HepG2 (cell line): ENCODE data around the gene CGNL1. TPM values are rescaled to one million over a fixed set of nuclear protein-coding genes. Genes with fewer than 3 reads are reported as not detected.

Source experiments
- ATAC-seq: fragments of 200-7000 bp; cut with Tn5 transposase; 3 replicates; pipeline ENCODE4 v1.9.1; 2020; ENCODE audit warnings: mild to moderate bottlenecking, moderate library complexity
- BruUV-seq: library from RNA; stranded (reverse); fragments of 400-500 nt; replicated peaks from 2 replicates; lab custom pipeline; 2021; lab: Mats Ljungman, UMichigan
- CTCF ChIA-PET: fragments of 300-600 bp; formaldehyde crosslinking; extraction: SDS; loops from one replicate; lab custom pipeline; 2021; ENCODE audit warnings: low total read pairs, inconsistent platforms, low intra/inter-chr PET ratio; lab: Yijun Ruan, JAX
- POLR2A ChIA-PET: fragments of 350-600 bp; sonication (Branson Sonifier 250); formaldehyde crosslinking; loops from one replicate; lab custom pipeline; 2020; ENCODE audit warnings: antibody characterized with exemption, inconsistent platforms; lab: Yijun Ruan, JAX
- DNase-seq: peaks from one replicate; pipeline ENCODE4 v3.0.0-alpha.2; 2015; ENCODE audit warnings: low spot score
- FAIRE-seq: peaks from 3 replicates; lab custom pipeline; 2011; peaks lifted over from hg19 to GRCh38; lab: Jason Lieb, UNC
- H2AFZ ChIP-seq: one replicate; pipeline ENCODE4 v1.6.1; 2011; ENCODE audit warnings: low read length, inconsistent platforms
- H3K27ac ChIP-seq: fragments of 300-600 bp; 3 replicates; pipeline ENCODE4 v1.8.0; 2011; ENCODE audit warnings: mixed run types, mild to moderate bottlenecking, mixed read lengths, low read length, inconsistent platforms; ENCODE audit not compliant: insufficient read depth; ENCODE audit errors: extremely low read length
- H3K27me3 ChIP-seq, 2 experiments: fragments of 200-600 bp in 1 of 2; 2 replicates in 1 of 2; 3 replicates in 1 of 2; pipeline versions ENCODE4 v1.6.0 to v1.8.0; 2011; ENCODE audit warnings: low read length in 2 of 2, mild to moderate bottlenecking in 2 of 2, moderate library complexity in 2 of 2, inconsistent platforms in 1 of 2; ENCODE audit not compliant: insufficient read depth in 2 of 2, control insufficient read depth in 1 of 2
- H3K36me3 ChIP-seq, 2 experiments: fragments of 200-600 bp in 1 of 2; replicated peaks in 1 of 2; 2 replicates in 1 of 2; 3 replicates in 1 of 2; pipeline versions ENCODE4 v1.5.1 to v1.8.0; 2011; ENCODE audit warnings: low read length in 2 of 2, inconsistent platforms in 1 of 2; ENCODE audit not compliant: insufficient read depth in 2 of 2, control insufficient read depth in 1 of 2
- H3K4me1 ChIP-seq: 2 replicates; pipeline ENCODE4 v1.5.1; 2012; ENCODE audit warnings: low read length, inconsistent platforms; ENCODE audit not compliant: insufficient read depth
- H3K4me2 ChIP-seq: 2 replicates; pipeline ENCODE4 v1.6.0; 2011; ENCODE audit warnings: low read depth, low read length, inconsistent platforms
- H3K4me3 ChIP-seq, 3 experiments: fragments of 200-600 bp in 1 of 3; sonication (generic), shearing (Covaris generic) in 1 of 3; replicated peaks in 1 of 3; 2 replicates each; pipeline ENCODE4 v1.5.1; 2011 to 2016; ENCODE audit warnings: low read length in 3 of 3, inconsistent platforms in 2 of 3, low read depth in 2 of 3, mild to moderate bottlenecking in 2 of 3, control low read depth in 1 of 3, mixed read lengths in 1 of 3; ENCODE audit not compliant: insufficient read depth in 1 of 3
- H3K79me2 ChIP-seq: one replicate; pipeline ENCODE4 v1.6.1; 2011; ENCODE audit warnings: low read length, inconsistent platforms; ENCODE audit not compliant: insufficient read depth
- H3K9ac ChIP-seq: 2 replicates; pipeline ENCODE4 v1.6.0; 2011; ENCODE audit warnings: mild to moderate bottlenecking, low read depth, low read length, inconsistent platforms; ENCODE audit not compliant: insufficient read depth
- H3K9me3 ChIP-seq: 2 replicates; pipeline ENCODE4 v1.5.1; 2012; ENCODE audit warnings: mild to moderate bottlenecking, low read length
- H4K20me1 ChIP-seq: 2 replicates; pipeline ENCODE4 v1.6.0; 2011; ENCODE audit warnings: inconsistent platforms, mild to moderate bottlenecking, low read length, moderate library complexity; ENCODE audit not compliant: insufficient read depth
- CHD4 ChIP-seq: fragments of 200-600 bp; sonication (generic); IDR thresholded peaks from 2 replicates; pipeline ENCODE4 v1.7.0; 2017; ENCODE audit warnings: mild to moderate bottlenecking, low read length, borderline replicate concordance
- ETV6 ChIP-seq: sonication (generic); formaldehyde crosslinking; conservative IDR thresholded peaks from 2 replicates; pipeline ENCODE4 v1.4.0; 2020; ENCODE audit warnings: missing genetic modification reagents
- GABPB1 ChIP-seq: IDR thresholded peaks from 2 replicates; pipeline ENCODE4 v1.6.1; 2016; ENCODE audit warnings: mild to moderate bottlenecking, missing genetic modification reagents, moderate library complexity, missing compliant biosample characterization
- HMG20B ChIP-seq: conservative IDR thresholded peaks from 2 replicates; pipeline ENCODE4 v1.6.1; 2016; ENCODE audit warnings: missing genetic modification reagents, missing compliant biosample characterization
- HNRNPLL ChIP-seq: fragments of 200-400 bp; formaldehyde crosslinking; IDR thresholded peaks from 2 replicates; pipeline ENCODE4 v1.6.1; 2017; ENCODE audit warnings: mild to moderate bottlenecking, low read depth, low read length; ENCODE audit not compliant: poor library complexity, severe bottlenecking
- ISL2 ChIP-seq: sonication (generic); formaldehyde crosslinking; IDR thresholded peaks from 2 replicates; pipeline ENCODE4 v1.5.0; 2020; ENCODE audit warnings: missing genetic modification reagents
- MXD4 ChIP-seq: IDR thresholded peaks from 2 replicates; pipeline ENCODE4 v1.6.1; 2016; ENCODE audit warnings: mild to moderate bottlenecking, missing biosample characterization, missing genetic modification reagents
- NR1H2 ChIP-seq: sonication (generic); formaldehyde crosslinking; IDR thresholded peaks from 2 replicates; pipeline ENCODE4 v1.8.1; 2022; ENCODE audit warnings: low read depth, missing genetic modification reagents, borderline replicate concordance
- POLR2AphosphoS5 ChIP-seq: IDR thresholded peaks from 2 replicates; pipeline ENCODE4 v1.6.1; 2012; ENCODE audit warnings: low read depth, low read length
- REL ChIP-seq: sonication (generic); formaldehyde crosslinking; conservative IDR thresholded peaks from 2 replicates; pipeline ENCODE4 v1.8.0; 2022; ENCODE audit warnings: mild to moderate bottlenecking, missing genetic modification reagents, moderate library complexity
- SP4 ChIP-seq: sonication (generic); formaldehyde crosslinking; IDR thresholded peaks from 2 replicates; pipeline ENCODE4 v1.8.1; 2023; ENCODE audit warnings: mild to moderate bottlenecking, missing genetic modification reagents
- TRIM24 ChIP-seq: sonication (generic); formaldehyde crosslinking; IDR thresholded peaks from 2 replicates; pipeline ENCODE4 v1.8.0; 2022; ENCODE audit warnings: mild to moderate bottlenecking, missing genetic modification reagents
- ZNF20 ChIP-seq: sonication (generic); formaldehyde crosslinking; IDR thresholded peaks from 2 replicates; pipeline ENCODE4 v1.4.0; 2020; ENCODE audit warnings: mild to moderate bottlenecking, moderate library complexity, missing genetic modification reagents
- ZNF589 ChIP-seq: sonication (generic); formaldehyde crosslinking; conservative IDR thresholded peaks from 2 replicates; pipeline ENCODE4 v1.8.0; 2022; ENCODE audit warnings: mild to moderate bottlenecking, moderate library complexity, missing genetic modification reagents
- WGBS: methylation state at CpG from one replicate; pipeline ENCODE4 v1.1.6; 2017; ENCODE audit warnings: low lambda C conversion rate; 5-methylcytosine and 5-hydroxymethylcytosine counted together
- in situ Hi-C: cut with HindIII; loops from 2 replicates; pipeline ENCODE4 v1.10.0; 2017; ENCODE audit warnings: low pct_unique_long_range_greater_than_20kb; ENCODE audit not compliant: extremely low pct_ligation_motif_present
- intact Hi-C: fragments of 100-400 bp; cut with micrococcal nuclease; formaldehyde crosslinking; loops from one replicate; pipeline ENCODE4 v1.10.0; 2022; ENCODE audit not compliant: unreplicated experiment
- polyA plus RNA-seq, 8 experiments: library from polyadenylated mRNA; depleted of rRNA in 3 of 8; stranded (reverse) in 7 of 8; unstranded in 1 of 8; fragments of >200 nt; fragmentation: Illumina TruSeq in 4 of 8; extraction: Trizol in 4 of 8; gene quantifications; 2 replicates each; pipeline versions ENCODE4 v1.2.1 to v1.2.3, GENCODE V29; 2011 to 2016; ENCODE audit warnings: low read depth in 4 of 8, missing spikeins in 1 of 8, mixed read lengths in 1 of 8; ENCODE audit not compliant: insufficient read depth in 1 of 8
- total RNA-seq, 5 experiments: library from RNA; depleted of rRNA; stranded (reverse); fragments of >200 nt; fragmentation: Illumina TruSeq; extraction: Trizol; gene quantifications; 2 replicates each; pipeline ENCODE4 v1.2.3, GENCODE V29; 2016; ENCODE audit warnings: low read depth in 1 of 5
- TF ChIP-seq, protein P1 (sequence below): sonication (generic); formaldehyde crosslinking; conservative IDR thresholded peaks from 2 replicates; pipeline ENCODE4 v1.4.0; 2020; ENCODE audit warnings: missing genetic modification reagents
- TF ChIP-seq, protein P2 (sequence below): sonication (generic); formaldehyde crosslinking; IDR thresholded peaks from 2 replicates; pipeline ENCODE4 v1.4.0; 2020; ENCODE audit warnings: missing genetic modification reagents
- TF ChIP-seq, protein P3 (sequence below): sonication (generic); formaldehyde crosslinking; IDR thresholded peaks from 2 replicates; pipeline ENCODE4 v1.5.0; 2020; ENCODE audit warnings: missing genetic modification reagents

CGNL1 gene
- total and polyA plus RNA-seq, 2 of the 13 experiments (the other 11 are each of a cell fraction or from before 2014, with no cell fraction given): 5.6 to 15.6 TPM

DNA sequence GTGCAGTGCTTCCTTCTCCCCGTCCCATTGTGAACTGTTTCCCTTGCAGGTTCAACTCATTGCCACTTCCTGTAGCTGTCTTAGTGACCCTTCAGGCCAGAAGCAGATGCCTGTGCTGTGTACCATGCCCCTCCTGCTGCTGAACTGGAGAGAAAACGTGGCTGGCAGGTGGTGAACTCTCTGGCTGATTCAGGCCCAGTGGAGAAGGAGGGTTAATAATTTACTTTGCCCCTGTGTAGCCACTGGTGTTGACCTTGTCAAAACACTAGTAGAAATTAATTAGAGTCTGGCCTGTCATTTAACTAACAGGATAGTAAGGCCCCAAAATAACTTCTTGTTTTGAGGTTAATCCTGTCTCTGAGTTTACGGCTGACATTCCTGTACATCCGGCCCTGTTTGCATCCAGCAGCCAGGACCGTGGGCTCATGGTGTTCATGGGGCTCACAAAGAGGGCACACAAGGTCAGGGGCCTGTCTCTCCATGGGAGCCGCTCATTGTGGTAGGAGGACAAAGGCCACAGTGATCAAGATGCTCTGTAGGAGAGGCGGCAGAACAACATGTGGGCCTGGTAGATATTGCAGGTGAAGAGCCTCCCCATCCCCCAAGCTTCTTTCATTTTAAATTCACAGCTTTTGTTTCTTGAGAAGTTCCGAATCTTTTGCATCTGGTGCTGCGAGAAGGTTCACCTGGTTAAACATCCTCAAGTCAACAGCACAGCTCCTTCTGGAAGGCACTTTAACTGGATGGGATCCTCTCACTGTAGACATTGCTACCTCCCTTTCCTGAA is 101.6 kb downstream of the CGNL1 start (continued):
- peak; percentile 73; the same call in 1 of the 2 replicates for TF ChIP-seq ISL2 (CRISPR knock-in tag)
- TF ChIP-seq, protein P1, sequence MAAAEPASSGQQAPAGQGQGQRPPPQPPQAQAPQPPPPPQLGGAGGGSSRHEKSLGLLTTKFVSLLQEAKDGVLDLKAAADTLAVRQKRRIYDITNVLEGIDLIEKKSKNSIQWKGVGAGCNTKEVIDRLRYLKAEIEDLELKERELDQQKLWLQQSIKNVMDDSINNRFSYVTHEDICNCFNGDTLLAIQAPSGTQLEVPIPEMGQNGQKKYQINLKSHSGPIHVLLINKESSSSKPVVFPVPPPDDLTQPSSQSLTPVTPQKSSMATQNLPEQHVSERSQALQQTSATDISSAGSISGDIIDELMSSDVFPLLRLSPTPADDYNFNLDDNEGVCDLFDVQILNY: no peak
- TF ChIP-seq REL: peak; percentile 92
- TF ChIP-seq ZNF20 (CRISPR knock-in tag): peak; percentile 82
- no peak for TF ChIP-seq ETV6
- TF ChIP-seq, protein P2, sequence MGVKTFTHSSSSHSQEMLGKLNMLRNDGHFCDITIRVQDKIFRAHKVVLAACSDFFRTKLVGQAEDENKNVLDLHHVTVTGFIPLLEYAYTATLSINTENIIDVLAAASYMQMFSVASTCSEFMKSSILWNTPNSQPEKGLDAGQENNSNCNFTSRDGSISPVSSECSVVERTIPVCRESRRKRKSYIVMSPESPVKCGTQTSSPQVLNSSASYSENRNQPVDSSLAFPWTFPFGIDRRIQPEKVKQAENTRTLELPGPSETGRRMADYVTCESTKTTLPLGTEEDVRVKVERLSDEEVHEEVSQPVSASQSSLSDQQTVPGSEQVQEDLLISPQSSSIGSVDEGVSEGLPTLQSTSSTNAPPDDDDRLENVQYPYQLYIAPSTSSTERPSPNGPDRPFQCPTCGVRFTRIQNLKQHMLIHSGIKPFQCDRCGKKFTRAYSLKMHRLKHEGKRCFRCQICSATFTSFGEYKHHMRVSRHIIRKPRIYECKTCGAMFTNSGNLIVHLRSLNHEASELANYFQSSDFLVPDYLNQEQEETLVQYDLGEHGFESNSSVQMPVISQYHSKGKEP (CRISPR knock-in tag): no peak
- TF ChIP-seq POLR2AphosphoS5: peak; percentile 78
- no peak; the same call in 1 of the 2 replicates for TF ChIP-seq CHD4
- TF ChIP-seq MXD4 (CRISPR knock-in tag): peak; percentile 64
- TF ChIP-seq HMG20B (CRISPR knock-in tag): no peak

DNA sequence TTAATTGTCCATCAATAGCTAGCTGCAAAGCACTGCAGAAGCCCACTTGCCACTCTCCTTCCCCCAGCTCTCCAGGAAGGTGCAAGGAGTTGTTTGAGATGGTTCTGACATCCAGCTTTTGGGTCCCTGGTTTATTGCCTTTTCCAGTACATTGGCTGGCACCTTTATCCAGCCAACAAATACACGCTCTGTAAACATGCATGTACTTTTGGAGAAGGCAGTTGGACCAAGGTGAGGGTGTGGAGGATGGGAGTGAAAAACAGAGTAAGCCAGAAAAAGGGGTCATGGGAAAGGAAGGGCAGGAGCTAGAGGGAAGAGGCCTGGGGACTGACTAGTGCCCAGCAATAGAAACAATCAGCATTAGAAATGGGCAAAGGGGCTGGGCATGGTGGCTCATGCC is 102.7 kb downstream of the CGNL1 start:
- ATAC-seq (no peak), FAIRE-seq (no peak), DNase-seq (no peak)
- intact Hi-C loops: loop anchor here (5.0 kb wide), 1 partner anchor 48 kb away; no protein-coding TSS in a partner anchor
- Histone ChIP-seq H2AFZ (no peak overlapping the region), H3K4me1 (peaks cover 68% of the 10 kb centered on the region), H3K9ac (peak overlapping the region; percentile 71), H4K20me1 (no peaks in the 10 kb centered on the region), H3K79me2 (no peaks in the 10 kb centered on the region), H3K4me3 (no peak overlapping the region), H3K27me3 (no peaks in the 10 kb centered on the region), H3K4me2 (no peak overlapping the region), H3K27ac (peak overlapping the region; percentile 99), H3K36me3 (0 out of 5 replicates have a peak, but pooled peaks cover 0 to 3% of the 10 kb centered on the region in 2 experiments), H3K9me3 (no peaks in the 10 kb centered on the region)
- WGBS: 100% methylated on average over 1 of the region's 1 CpG
- no TSS peak for BruUV-seq
- POLR2A ChIA-PET: interaction anchor here (0.8 to 3.4 kb wide), 8 partner anchors 7 to 102 kb away, joined by 3 to 26 read pairs (median 6); partner anchors contain the start of gene CGNL1
- CTCF ChIA-PET: no interaction called here
- TF ChIP-seq ZNF589: no peak
- TF ChIP-seq, protein P3, sequence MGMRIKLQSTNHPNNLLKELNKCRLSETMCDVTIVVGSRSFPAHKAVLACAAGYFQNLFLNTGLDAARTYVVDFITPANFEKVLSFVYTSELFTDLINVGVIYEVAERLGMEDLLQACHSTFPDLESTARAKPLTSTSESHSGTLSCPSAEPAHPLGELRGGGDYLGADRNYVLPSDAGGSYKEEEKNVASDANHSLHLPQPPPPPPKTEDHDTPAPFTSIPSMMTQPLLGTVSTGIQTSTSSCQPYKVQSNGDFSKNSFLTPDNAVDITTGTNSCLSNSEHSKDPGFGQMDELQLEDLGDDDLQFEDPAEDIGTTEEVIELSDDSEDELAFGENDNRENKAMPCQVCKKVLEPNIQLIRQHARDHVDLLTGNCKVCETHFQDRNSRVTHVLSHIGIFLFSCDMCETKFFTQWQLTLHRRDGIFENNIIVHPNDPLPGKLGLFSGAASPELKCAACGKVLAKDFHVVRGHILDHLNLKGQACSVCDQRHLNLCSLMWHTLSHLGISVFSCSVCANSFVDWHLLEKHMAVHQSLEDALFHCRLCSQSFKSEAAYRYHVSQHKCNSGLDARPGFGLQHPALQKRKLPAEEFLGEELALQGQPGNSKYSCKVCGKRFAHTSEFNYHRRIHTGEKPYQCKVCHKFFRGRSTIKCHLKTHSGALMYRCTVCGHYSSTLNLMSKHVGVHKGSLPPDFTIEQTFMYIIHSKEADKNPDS (CRISPR knock-in tag): no peak
- no peak for TF ChIP-seq NR1H2 (CRISPR knock-in tag)
- no peak for TF ChIP-seq SP4 (CRISPR knock-in tag)
- TF ChIP-seq GABPB1 (CRISPR knock-in tag): no peak
- TF ChIP-seq HNRNPLL: no peak
- TF ChIP-seq TRIM24 (CRISPR knock-in tag): no peak
- in situ Hi-C loops: no loop called here
